ENCODE data around the gene USP25. TPM values are rescaled to one million over a fixed set of nuclear protein-coding genes. Genes with fewer than 3 reads are reported as not detected.

Gene USP25
- total RNA-seq, 1 experiment from 2014 or later = 42.0 TPM

DNA sequence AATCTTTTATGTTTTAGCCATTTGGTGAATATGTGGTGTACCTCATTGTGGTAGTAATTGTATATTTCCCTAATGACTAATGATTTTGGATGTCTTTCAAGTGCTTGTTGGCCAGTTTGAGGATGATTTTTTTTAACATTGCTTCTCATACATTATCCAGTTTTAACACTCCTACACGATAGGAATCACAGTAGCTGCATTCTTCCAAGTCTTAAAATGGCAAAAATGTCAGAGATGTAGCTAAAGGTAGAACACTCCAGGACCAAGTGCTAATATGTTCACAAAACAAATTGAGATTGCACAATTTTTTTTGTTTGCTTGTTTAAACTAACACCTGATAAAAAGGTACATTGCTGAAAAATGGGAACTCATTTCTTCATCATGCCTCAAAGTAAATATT lies 11.7 kb downstream of the USP25 start:
- Mint-ChIP-seq H3K4me1 (peaks cover 86% of the 10 kb centered on the region), H3K36me3 (peaks cover 10% of the 10 kb centered on the region), H3K27me3 (ENCODE audit: low read depth) (no peaks in the 10 kb centered on the region), H3K27ac (no peak overlapping the region; the same call in 1 of the 2 replicates), H3K9me3 (peaks cover 13% of the 10 kb centered on the region), H3K4me3 (no peak overlapping the region)
- TF ChIP-seq, protein P1, sequence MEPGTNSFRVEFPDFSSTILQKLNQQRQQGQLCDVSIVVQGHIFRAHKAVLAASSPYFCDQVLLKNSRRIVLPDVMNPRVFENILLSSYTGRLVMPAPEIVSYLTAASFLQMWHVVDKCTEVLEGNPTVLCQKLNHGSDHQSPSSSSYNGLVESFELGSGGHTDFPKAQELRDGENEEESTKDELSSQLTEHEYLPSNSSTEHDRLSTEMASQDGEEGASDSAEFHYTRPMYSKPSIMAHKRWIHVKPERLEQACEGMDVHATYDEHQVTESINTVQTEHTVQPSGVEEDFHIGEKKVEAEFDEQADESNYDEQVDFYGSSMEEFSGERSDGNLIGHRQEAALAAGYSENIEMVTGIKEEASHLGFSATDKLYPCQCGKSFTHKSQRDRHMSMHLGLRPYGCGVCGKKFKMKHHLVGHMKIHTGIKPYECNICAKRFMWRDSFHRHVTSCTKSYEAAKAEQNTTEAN (CRISPR knock-in tag; IDR thresholded peaks at IDR 0.05) = no peak
- DNase-seq (ENCODE audit: low spot score) (no peak), ATAC-seq (no peak)
- ChIA-PET CTCF (no interaction called here), POLR2A (interaction anchor here (0.6 kb wide), 1 partner anchor 9 kb away, joined by 3 read pairs; no protein-coding TSS in a partner anchor)

DNA sequence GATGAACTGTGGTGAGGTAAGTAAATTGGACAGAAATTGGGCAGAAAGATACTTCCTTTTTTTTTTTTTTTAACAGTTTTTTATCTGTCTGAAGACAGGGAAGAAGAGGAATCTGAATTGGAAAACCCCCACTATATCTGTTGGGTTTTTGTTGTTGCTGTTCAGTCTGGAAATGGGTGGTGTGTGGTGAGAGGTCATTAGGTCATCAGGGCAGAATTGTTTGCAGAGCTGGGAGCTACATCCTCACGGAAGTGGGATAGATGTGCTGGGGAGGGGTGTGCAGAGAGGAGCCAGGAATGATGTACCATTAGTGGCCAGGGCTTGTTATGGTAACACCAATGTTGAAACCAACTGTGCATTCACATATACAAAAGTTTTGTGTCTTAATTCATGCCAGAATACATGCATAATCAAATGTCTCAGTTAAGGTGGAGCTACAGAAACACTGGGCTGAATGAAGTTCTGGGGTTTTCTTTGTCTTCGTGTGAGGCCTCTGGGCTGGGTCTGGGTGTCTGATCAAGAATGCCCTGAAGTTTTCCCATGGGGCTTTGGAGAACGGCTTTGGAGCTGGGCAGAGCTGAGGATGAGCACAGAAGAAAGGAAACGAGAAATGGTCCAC lies 12.4 kb downstream of the USP25 start:
- ChIA-PET POLR2A (interaction anchor here (0.6 kb wide), 1 partner anchor 9 kb away, joined by 3 read pairs; no protein-coding TSS in a partner anchor), CTCF (interaction anchor here (1.2 kb wide), 1 partner anchor 11 kb away, joined by 3 read pairs; no protein-coding TSS in a partner anchor)
- Mint-ChIP-seq H3K4me3 (no peak overlapping the region), H3K4me1 (peaks cover 82% of the 10 kb centered on the region), H3K36me3 (peaks cover 10% of the 10 kb centered on the region), H3K9me3 (peaks cover 13% of the 10 kb centered on the region), H3K27ac (peak overlapping the region; percentile 52), H3K27me3 (ENCODE audit: low read depth) (no peaks in the 10 kb centered on the region)
- DNase-seq (ENCODE audit: low spot score) = no peak
- TF ChIP-seq CBFB (CRISPR knock-in tag; IDR thresholded peaks at IDR 0.05; ENCODE audit: low read depth) = no peak
- TF ChIP-seq PRRX2 (CRISPR knock-in tag; IDR thresholded peaks at IDR 0.05) = no peak
- no peak for TF ChIP-seq MXD4 (CRISPR knock-in tag; IDR thresholded peaks at IDR 0.05; ENCODE audit: borderline replicate concordance)
- no peak for TF ChIP-seq ELF4 (CRISPR knock-in tag; IDR thresholded peaks at IDR 0.05; ENCODE audit: low read depth)
- TF ChIP-seq, protein P2, sequence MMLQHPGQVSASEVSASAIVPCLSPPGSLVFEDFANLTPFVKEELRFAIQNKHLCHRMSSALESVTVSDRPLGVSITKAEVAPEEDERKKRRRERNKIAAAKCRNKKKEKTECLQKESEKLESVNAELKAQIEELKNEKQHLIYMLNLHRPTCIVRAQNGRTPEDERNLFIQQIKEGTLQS (CRISPR knock-in tag; conservative IDR thresholded peaks at IDR 0.05) = no peak
- TF ChIP-seq, protein P3, sequence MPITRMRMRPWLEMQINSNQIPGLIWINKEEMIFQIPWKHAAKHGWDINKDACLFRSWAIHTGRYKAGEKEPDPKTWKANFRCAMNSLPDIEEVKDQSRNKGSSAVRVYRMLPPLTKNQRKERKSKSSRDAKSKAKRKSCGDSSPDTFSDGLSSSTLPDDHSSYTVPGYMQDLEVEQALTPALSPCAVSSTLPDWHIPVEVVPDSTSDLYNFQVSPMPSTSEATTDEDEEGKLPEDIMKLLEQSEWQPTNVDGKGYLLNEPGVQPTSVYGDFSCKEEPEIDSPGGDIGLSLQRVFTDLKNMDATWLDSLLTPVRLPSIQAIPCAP (CRISPR knock-in tag; IDR thresholded peaks at IDR 0.05) = no peak
- TF ChIP-seq ZNF317 (CRISPR knock-in tag; IDR thresholded peaks at IDR 0.05; ENCODE audit: borderline replicate concordance, low read depth) = no peak
- no peak for TF ChIP-seq FOXP1 (CRISPR knock-in tag; IDR thresholded peaks at IDR 0.05; ENCODE audit: borderline replicate concordance)
- TF ChIP-seq NR1H2 (CRISPR knock-in tag; IDR thresholded peaks at IDR 0.05) = no peak
- no peak for TF ChIP-seq SMAD3 (CRISPR knock-in tag; IDR thresholded peaks at IDR 0.05; ENCODE audit: borderline replicate concordance)
- no peak for TF ChIP-seq ZNF121 (CRISPR knock-in tag; IDR thresholded peaks at IDR 0.05)
- no peak for TF ChIP-seq RELA (CRISPR knock-in tag; IDR thresholded peaks at IDR 0.05; ENCODE audit: borderline replicate concordance)
- no peak for TF ChIP-seq TP53 (CRISPR knock-in tag; IDR thresholded peaks at IDR 0.05)
- no peak for TF ChIP-seq JAZF1 (CRISPR knock-in tag; IDR thresholded peaks at IDR 0.05)
- TF ChIP-seq, protein P4, sequence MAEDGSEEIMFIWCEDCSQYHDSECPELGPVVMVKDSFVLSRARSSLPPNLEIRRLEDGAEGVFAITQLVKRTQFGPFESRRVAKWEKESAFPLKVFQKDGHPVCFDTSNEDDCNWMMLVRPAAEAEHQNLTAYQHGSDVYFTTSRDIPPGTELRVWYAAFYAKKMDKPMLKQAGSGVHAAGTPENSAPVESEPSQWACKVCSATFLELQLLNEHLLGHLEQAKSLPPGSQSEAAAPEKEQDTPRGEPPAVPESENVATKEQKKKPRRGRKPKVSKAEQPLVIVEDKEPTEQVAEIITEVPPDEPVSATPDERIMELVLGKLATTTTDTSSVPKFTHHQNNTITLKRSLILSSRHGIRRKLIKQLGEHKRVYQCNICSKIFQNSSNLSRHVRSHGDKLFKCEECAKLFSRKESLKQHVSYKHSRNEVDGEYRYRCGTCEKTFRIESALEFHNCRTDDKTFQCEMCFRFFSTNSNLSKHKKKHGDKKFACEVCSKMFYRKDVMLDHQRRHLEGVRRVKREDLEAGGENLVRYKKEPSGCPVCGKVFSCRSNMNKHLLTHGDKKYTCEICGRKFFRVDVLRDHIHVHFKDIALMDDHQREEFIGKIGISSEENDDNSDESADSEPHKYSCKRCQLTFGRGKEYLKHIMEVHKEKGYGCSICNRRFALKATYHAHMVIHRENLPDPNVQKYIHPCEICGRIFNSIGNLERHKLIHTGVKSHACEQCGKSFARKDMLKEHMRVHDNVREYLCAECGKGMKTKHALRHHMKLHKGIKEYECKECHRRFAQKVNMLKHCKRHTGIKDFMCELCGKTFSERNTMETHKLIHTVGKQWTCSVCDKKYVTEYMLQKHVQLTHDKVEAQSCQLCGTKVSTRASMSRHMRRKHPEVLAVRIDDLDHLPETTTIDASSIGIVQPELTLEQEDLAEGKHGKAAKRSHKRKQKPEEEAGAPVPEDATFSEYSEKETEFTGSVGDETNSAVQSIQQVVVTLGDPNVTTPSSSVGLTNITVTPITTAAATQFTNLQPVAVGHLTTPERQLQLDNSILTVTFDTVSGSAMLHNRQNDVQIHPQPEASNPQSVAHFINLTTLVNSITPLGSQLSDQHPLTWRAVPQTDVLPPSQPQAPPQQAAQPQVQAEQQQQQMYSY (CRISPR knock-in tag; IDR thresholded peaks at IDR 0.05) = no peak
- TF ChIP-seq SP1 (CRISPR knock-in tag; conservative IDR thresholded peaks at IDR 0.05) = no peak
- TF ChIP-seq, protein P5, sequence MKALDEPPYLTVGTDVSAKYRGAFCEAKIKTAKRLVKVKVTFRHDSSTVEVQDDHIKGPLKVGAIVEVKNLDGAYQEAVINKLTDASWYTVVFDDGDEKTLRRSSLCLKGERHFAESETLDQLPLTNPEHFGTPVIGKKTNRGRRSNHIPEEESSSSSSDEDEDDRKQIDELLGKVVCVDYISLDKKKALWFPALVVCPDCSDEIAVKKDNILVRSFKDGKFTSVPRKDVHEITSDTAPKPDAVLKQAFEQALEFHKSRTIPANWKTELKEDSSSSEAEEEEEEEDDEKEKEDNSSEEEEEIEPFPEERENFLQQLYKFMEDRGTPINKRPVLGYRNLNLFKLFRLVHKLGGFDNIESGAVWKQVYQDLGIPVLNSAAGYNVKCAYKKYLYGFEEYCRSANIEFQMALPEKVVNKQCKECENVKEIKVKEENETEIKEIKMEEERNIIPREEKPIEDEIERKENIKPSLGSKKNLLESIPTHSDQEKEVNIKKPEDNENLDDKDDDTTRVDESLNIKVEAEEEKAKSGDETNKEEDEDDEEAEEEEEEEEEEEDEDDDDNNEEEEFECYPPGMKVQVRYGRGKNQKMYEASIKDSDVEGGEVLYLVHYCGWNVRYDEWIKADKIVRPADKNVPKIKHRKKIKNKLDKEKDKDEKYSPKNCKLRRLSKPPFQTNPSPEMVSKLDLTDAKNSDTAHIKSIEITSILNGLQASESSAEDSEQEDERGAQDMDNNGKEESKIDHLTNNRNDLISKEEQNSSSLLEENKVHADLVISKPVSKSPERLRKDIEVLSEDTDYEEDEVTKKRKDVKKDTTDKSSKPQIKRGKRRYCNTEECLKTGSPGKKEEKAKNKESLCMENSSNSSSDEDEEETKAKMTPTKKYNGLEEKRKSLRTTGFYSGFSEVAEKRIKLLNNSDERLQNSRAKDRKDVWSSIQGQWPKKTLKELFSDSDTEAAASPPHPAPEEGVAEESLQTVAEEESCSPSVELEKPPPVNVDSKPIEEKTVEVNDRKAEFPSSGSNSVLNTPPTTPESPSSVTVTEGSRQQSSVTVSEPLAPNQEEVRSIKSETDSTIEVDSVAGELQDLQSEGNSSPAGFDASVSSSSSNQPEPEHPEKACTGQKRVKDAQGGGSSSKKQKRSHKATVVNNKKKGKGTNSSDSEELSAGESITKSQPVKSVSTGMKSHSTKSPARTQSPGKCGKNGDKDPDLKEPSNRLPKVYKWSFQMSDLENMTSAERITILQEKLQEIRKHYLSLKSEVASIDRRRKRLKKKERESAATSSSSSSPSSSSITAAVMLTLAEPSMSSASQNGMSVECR (CRISPR knock-in tag; IDR thresholded peaks at IDR 0.05; ENCODE audit: borderline replicate concordance) = no peak
- TF ChIP-seq, protein P6, sequence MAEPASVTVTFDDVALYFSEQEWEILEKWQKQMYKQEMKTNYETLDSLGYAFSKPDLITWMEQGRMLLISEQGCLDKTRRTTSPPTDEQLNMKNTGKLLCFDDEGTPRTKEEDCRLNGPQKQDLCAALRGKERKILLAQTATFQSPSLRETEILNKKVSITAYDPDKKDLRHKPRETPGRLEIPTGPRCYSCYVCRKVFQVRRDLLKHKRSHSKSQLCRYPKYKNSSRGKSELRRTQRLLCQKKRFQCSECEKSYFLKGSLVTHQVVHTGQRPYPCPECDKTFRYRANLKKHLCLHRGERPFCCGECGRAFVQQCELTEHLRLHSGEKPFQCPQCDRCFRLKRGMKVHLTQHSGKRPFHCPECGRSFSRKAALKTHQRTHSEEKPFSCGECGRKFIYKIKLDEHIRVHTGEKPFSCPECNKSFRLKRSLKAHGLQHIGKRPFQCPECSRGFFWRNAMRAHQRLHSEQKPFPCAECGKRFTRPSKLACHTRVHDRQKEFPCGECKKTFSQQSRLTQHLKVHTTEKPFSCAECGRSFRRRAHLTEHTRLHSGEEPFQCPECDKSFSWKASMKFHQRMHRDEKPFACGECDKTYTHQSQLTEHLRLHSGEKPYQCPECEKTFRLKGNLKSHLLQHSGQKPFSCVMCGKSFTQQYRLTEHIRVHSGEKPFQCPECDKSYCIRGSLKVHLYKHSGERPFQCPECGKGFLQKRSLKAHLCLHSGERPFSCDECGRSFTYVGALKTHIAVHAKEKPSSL (CRISPR knock-in tag; conservative IDR thresholded peaks at IDR 0.05) = no peak
- peak; percentile 11; the same call in 1 of the 2 replicates for ATAC-seq
